Measurements from ENCODE around the gene ZSCAN4.

DNA sequence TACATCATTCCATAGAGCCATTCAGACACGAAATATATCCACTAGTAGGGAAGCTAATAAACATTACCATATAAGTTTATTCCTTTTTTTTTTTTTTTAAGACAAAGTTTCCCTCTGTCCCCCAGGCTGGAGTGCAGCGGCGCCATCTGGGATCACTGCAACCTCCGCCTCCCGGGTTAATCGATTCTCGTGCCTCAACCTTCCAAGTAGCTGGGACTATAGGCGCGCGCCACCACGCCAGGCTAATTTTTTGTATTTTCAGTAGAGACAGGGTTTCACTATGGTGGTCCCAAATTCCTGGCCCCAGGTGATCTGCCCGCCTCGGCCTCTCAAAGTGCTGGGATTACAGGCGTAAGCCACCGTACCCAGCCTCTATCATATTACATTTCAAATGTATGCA is 40.9 kb downstream of the ZSCAN4 start:
- TF ChIP-seq POLR2A (IDR thresholded peaks at IDR 0.05) (no peak), POLR2AphosphoS5 (IDR thresholded peaks at IDR 0.05) (no peak)
- TF ChIP-seq, protein P1, sequence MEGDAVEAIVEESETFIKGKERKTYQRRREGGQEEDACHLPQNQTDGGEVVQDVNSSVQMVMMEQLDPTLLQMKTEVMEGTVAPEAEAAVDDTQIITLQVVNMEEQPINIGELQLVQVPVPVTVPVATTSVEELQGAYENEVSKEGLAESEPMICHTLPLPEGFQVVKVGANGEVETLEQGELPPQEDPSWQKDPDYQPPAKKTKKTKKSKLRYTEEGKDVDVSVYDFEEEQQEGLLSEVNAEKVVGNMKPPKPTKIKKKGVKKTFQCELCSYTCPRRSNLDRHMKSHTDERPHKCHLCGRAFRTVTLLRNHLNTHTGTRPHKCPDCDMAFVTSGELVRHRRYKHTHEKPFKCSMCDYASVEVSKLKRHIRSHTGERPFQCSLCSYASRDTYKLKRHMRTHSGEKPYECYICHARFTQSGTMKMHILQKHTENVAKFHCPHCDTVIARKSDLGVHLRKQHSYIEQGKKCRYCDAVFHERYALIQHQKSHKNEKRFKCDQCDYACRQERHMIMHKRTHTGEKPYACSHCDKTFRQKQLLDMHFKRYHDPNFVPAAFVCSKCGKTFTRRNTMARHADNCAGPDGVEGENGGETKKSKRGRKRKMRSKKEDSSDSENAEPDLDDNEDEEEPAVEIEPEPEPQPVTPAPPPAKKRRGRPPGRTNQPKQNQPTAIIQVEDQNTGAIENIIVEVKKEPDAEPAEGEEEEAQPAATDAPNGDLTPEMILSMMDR (IDR thresholded peaks at IDR 0.05): no peak
